GM23338 (cell line): ENCODE data around the gene FAM117B. TPM values are rescaled to one million over a fixed set of nuclear protein-coding genes. Genes with fewer than 3 reads are reported as not detected.

ENCODE experiments used
- ATAC-seq: fragments of 200-7000 bp; cut with Tn5 transposase; 3 replicates; pipeline ENCODE4 v1.9.1; 2020
- DNase-seq: peaks from one replicate; pipeline ENCODE4 v3.0.0-alpha.2; 2015; ENCODE audit warnings: low spot score
- H2AFZ ChIP-seq: fragments of 200-600 bp; sonication (generic); 2 replicates; pipeline ENCODE4 v1.8.0; 2016; ENCODE audit warnings: antibody characterized with exemption, mild to moderate bottlenecking, moderate library complexity
- H3F3A ChIP-seq: fragments of 200-600 bp; sonication (generic); replicated peaks from 2 replicates; pipeline ENCODE4 v1.8.0; 2017; ENCODE audit warnings: antibody characterized with exemption, mixed run types, low read depth
- H3K27ac ChIP-seq: fragments of 200-600 bp; sonication (generic); 2 replicates; pipeline ENCODE4 v1.6.1; 2016; ENCODE audit warnings: low read depth
- H3K27me3 ChIP-seq: fragments of 200-600 bp; sonication (generic); 2 replicates; pipeline ENCODE4 v1.8.0; 2016; ENCODE audit warnings: mild to moderate bottlenecking, mixed run types, moderate library complexity; ENCODE audit not compliant: insufficient read depth
- H3K36me3 ChIP-seq: fragments of 200-600 bp; sonication (generic); 2 replicates; pipeline ENCODE4 v1.8.0; 2016; ENCODE audit warnings: mild to moderate bottlenecking; ENCODE audit not compliant: insufficient read depth
- H3K4me1 ChIP-seq: fragments of 200-600 bp; sonication (generic); 2 replicates; pipeline ENCODE4 v1.8.0; 2016; ENCODE audit warnings: mild to moderate bottlenecking, moderate library complexity; ENCODE audit not compliant: insufficient read depth
- H3K4me2 ChIP-seq: fragments of 200-600 bp; sonication (generic); 2 replicates; pipeline ENCODE4 v1.7.1; 2017; ENCODE audit warnings: mixed run types
- H3K4me3 ChIP-seq: fragments of 200-600 bp; sonication (generic); 2 replicates; pipeline ENCODE4 v1.6.1; 2016; ENCODE audit warnings: mixed run types
- H3K79me2 ChIP-seq: fragments of 200-600 bp; sonication (generic); replicated peaks from 2 replicates; pipeline ENCODE4 v1.8.0; 2017; ENCODE audit warnings: mild to moderate bottlenecking; ENCODE audit not compliant: insufficient read depth
- H3K9me2 ChIP-seq: fragments of 200-600 bp; sonication (generic); 2 replicates; pipeline ENCODE4 v1.8.0; 2017; ENCODE audit not compliant: insufficient read depth
- H4K20me1 ChIP-seq: fragments of 200-600 bp; sonication (generic); replicated peaks from 2 replicates; pipeline ENCODE4 v1.8.0; 2017; ENCODE audit warnings: mild to moderate bottlenecking; ENCODE audit not compliant: insufficient read depth
- H3K27ac Mint-ChIP-seq: 2 replicates; pipeline ENCODE4 v1.8.0; 2020; ENCODE audit warnings: inconsistent platforms, mild to moderate bottlenecking, moderate library complexity, mixed read lengths
- H3K27me3 Mint-ChIP-seq: 3 replicates; pipeline ENCODE4 v1.8.0; 2022; ENCODE audit warnings: low read depth, mild to moderate bottlenecking, moderate library complexity, mixed read lengths, inconsistent platforms; ENCODE audit not compliant: insufficient read depth, poor library complexity
- H3K36me3 Mint-ChIP-seq: 3 replicates; pipeline ENCODE4 v1.8.0; 2021; ENCODE audit warnings: low read depth, mild to moderate bottlenecking, inconsistent platforms, moderate library complexity, mixed read lengths
- H3K4me1 Mint-ChIP-seq: 3 replicates; pipeline ENCODE4 v1.8.0; 2020; ENCODE audit warnings: mild to moderate bottlenecking, inconsistent platforms, mixed read lengths
- H3K4me3 Mint-ChIP-seq: 3 replicates; pipeline ENCODE4 v1.8.0; 2021; ENCODE audit warnings: moderate library complexity, mild to moderate bottlenecking, inconsistent platforms, mixed read lengths
- H3K9me3 Mint-ChIP-seq: 3 replicates; pipeline ENCODE4 v1.8.0; 2020; ENCODE audit warnings: moderate library complexity, mild to moderate bottlenecking, inconsistent platforms, mixed read lengths
- CREB1 ChIP-seq: fragments of 250-450 bp; sonication (Bioruptor Pico); IDR thresholded peaks from 2 replicates; pipeline ENCODE4 v1.5.0; 2020; ENCODE audit warnings: low read depth, mild to moderate bottlenecking, moderate library complexity
- CTCF ChIP-seq, 2 experiments: fragments of 200-600 bp in 1 of 2; sonication (generic) in 1 of 2; conservative IDR thresholded peaks; 2 replicates each; pipeline versions ENCODE4 v1.5.1 to v1.6.1; 2016 to 2017; ENCODE audit warnings: antibody characterized with exemption in 2 of 2, low read depth in 2 of 2, mild to moderate bottlenecking in 2 of 2, moderate library complexity in 1 of 2
- ETS1 ChIP-seq: IDR thresholded peaks from 2 replicates; pipeline ENCODE4 v1.6.1; 2016; ENCODE audit warnings: antibody characterized with exemption
- EZH2 ChIP-seq: fragments of 200-600 bp; sonication (generic); IDR thresholded peaks from one replicate; pipeline ENCODE4 v1.8.0; 2017; ENCODE audit warnings: antibody characterized with exemption, mild to moderate bottlenecking, low read depth; ENCODE audit not compliant: unreplicated experiment
- JUNB ChIP-seq: IDR thresholded peaks from one replicate; pipeline ENCODE4 v1.6.1; 2016; ENCODE audit warnings: antibody characterized with exemption; ENCODE audit not compliant: unreplicated experiment
- NANOG ChIP-seq: IDR thresholded peaks from 2 replicates; pipeline ENCODE4 v1.6.1; 2016; ENCODE audit warnings: antibody characterized with exemption, borderline replicate concordance
- POLR2AphosphoS5 ChIP-seq: IDR thresholded peaks from 2 replicates; pipeline ENCODE4 v1.6.1; 2016; ENCODE audit warnings: antibody characterized with exemption, low read depth
- REST ChIP-seq: IDR thresholded peaks from one replicate; pipeline ENCODE4 v1.6.1; 2018; ENCODE audit warnings: antibody characterized with exemption; ENCODE audit not compliant: unreplicated experiment
- ZNF331 ChIP-seq: fragments of 250-450 bp; sonication (Bioruptor Pico); IDR thresholded peaks from 2 replicates; pipeline ENCODE4 v1.5.0; 2020; ENCODE audit warnings: low read depth, mild to moderate bottlenecking, moderate library complexity
- polyA plus RNA-seq: library from polyadenylated mRNA; unstranded; fragments of >200 nt; fragmentation: Nextera tagmentation; extraction: Ambion mirVana; gene quantifications from 2 replicates; pipeline ENCODE4 v1.2.1, GENCODE V29; 2016
- total RNA-seq: library from RNA; depleted of rRNA; stranded (reverse); fragments of >200 nt; shearing (Covaris generic); gene quantifications from 2 replicates; pipeline ENCODE4 v1.2.3, GENCODE V29; 2014

The FAM117B gene
- total and polyA plus RNA-seq, 2 experiments from 2014 or later, result 8.4 to 23.0 TPM

GRCh38 chr2:202704248-202704647 is 69.5 kb downstream of the FAM117B start (continued):
- TF ChIP-seq EZH2 (no peak), CTCF (conservative IDR thresholded peaks at IDR 0.05; ENCODE audit: low read depth in 2 of 2) (no peak), JUNB (no peak)

GRCh38 chr2:202705446-202706020 is 70.8 kb downstream of the FAM117B start:
- Histone ChIP-seq H3K36me3 (no peaks in the 10 kb centered on the region), H3K4me2 (no peak overlapping the region), H3K9me2 (no peaks in the 10 kb centered on the region), H4K20me1 (peaks cover 8% of the 10 kb centered on the region), H3K4me3 (no peak overlapping the region), H3F3A (no peaks in the 10 kb centered on the region), H3K4me1 (no peaks in the 10 kb centered on the region), H3K79me2 (peaks cover 80% of the 10 kb centered on the region), H2AFZ (no peak overlapping the region), H3K27ac (no peak overlapping the region), H3K27me3 (no peaks in the 10 kb centered on the region)
- no peak overlapping the region for H3K27ac Mint-ChIP-seq
- H3K4me1 Mint-ChIP-seq, result no peaks in the 10 kb centered on the region
- peaks cover 11% of the 10 kb centered on the region for H3K36me3 Mint-ChIP-seq
- H3K9me3 Mint-ChIP-seq, result no peaks in the 10 kb centered on the region; the same call in 2 of the 3 replicates
- DNase-seq (no peak), ATAC-seq (no peak)
- no peak overlapping the region for H3K4me3 Mint-ChIP-seq
- H3K27me3 Mint-ChIP-seq, result no peaks in the 10 kb centered on the region
- TF ChIP-seq NANOG (no peak), ETS1 (no peak), REST (no peak), CTCF (conservative IDR thresholded peaks at IDR 0.05; ENCODE audit: low read depth in 2 of 2) (no peak), ZNF331 (CRISPR knock-in tag) (no peak), POLR2AphosphoS5 (no peak), CREB1 (CRISPR knock-in tag) (no peak)
